IPS-15b (cell line): ENCODE measurements around the gene CDK5RAP2.
"Not testable (repeated sequence)": the region's sequence is repeated elsewhere in the genome, so short reads cannot be mapped to it uniquely, and the experiment has no call there.

Source experiments
- H3K27me3 ChIP-seq: one replicate; pipeline ENCODE4 v1.6.1; 2013; ENCODE audit warnings: low read length; ENCODE audit not compliant: control insufficient read depth, insufficient read depth
- H3K36me3 ChIP-seq: one replicate; pipeline ENCODE4 v1.6.1; 2013; ENCODE audit warnings: low read length; ENCODE audit not compliant: control insufficient read depth, insufficient read depth
- H3K4me1 ChIP-seq: one replicate; pipeline ENCODE4 v1.6.1; 2013; ENCODE audit warnings: mild to moderate bottlenecking, low read length; ENCODE audit not compliant: control insufficient read depth, insufficient read depth
- H3K4me3 ChIP-seq: one replicate; pipeline ENCODE4 v1.5.1; 2013; ENCODE audit warnings: low read depth, low read length
- H3K9ac ChIP-seq: one replicate; pipeline ENCODE4 v1.6.1; 2013; ENCODE audit warnings: low read depth, mild to moderate bottlenecking, low read length
- H3K9me3 ChIP-seq: one replicate; pipeline ENCODE4 v1.6.1; 2013; ENCODE audit warnings: mild to moderate bottlenecking, low read length; ENCODE audit not compliant: control insufficient read depth, insufficient read depth

The CDK5RAP2 gene

DNA sequence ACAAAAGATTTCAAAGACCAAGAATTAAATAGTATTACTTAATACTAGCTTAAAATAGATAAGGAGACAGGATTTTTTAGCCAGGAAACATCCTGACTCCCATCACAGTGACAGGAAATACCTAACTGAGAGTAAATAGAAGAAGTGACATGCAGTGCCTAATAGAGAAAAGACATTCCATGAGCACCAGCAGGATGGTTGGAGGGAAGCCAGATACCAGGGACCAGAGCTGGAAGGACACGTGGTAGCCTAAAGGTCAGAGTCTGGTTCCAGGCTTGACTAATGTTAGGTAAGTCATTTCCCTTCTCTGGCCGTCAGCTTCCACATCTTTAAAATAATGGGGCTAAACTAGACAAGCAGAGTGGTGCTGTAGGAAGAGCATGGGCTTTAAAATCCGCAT, 41.6 kb downstream of the CDK5RAP2 start:
- peaks cover 10% of the 10 kb centered on the region for H3K36me3 ChIP-seq
- no peaks in the 10 kb centered on the region for H3K9me3 ChIP-seq
- no peak overlapping the region for H3K4me3 ChIP-seq
- no peaks in the 10 kb centered on the region for H3K4me1 ChIP-seq
- no peaks in the 10 kb centered on the region for H3K27me3 ChIP-seq
- no peak overlapping the region for H3K9ac ChIP-seq

DNA sequence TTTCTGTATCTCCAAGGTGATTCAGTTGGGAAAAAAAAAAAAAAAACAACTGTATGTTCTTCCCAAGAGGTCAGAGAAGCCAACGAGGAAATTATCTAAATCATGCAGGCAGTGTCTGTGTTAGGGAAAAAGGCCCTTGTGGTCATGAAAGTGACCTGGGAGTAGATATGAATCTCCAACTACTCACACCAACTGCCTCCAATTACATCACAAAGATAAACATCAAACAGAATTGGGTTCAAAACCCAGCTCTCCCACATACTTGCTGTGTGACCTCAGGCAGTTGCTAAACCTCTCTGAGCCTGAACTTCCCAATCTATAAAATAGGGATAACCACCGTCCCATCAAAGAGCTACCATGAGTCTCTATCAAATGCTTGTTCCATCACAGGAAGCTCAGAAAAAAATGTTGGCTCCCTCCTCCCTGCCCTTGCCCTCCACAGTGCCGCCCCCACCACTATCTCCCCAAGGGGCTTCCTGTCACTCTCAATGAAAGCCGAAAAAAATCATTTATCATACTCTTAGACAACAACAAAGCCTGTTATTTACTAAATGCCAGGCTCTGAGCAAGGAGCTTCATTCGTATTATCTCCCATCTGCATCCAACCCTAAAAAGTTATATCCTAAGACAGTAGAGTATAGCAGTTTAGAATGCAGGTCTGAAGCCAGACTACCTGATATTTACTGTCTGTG, 42.9 kb downstream of the CDK5RAP2 start:
- Histone ChIP-seq H3K36me3 (peaks cover 10% of the 10 kb centered on the region), H3K27me3 (no peaks in the 10 kb centered on the region), H3K4me1 (no peaks in the 10 kb centered on the region), H3K9ac (no peak overlapping the region), H3K4me3 (no peak overlapping the region), H3K9me3 (no peaks in the 10 kb centered on the region)

- Histone ChIP-seq H3K9ac (no peak overlapping the region), H3K4me1 (no peaks in the 10 kb centered on the region), H3K4me3 (no peak overlapping the region), H3K9me3 (no peaks in the 10 kb centered on the region), H3K36me3 (peaks cover 10% of the 10 kb centered on the region), H3K27me3 (no peaks in the 10 kb centered on the region)
Observed at GRCh38 chr9:120536094-120536493, 43.9 kb downstream of the CDK5RAP2 start.

DNA sequence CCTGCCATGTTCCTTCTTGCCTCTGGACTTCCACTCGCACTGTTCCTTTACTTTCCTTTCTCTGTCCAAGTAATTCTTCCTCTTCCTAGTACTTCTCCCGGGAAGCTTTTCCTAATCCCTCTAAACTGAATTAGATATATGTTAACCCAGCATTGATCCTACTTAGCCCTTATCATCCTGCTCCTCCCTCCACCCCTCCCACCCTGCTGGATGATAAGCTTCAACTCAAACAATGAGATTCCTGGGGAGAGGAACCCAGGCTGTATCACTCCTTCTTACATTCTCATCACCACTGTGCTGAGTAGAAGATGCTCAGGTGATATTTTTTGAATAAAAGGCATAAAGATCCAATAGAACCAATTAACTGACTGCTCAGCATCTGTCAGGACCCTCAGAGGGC, 45.7 kb downstream of the CDK5RAP2 start:
- Histone ChIP-seq H3K4me3 (no peak overlapping the region), H3K36me3 (peaks cover 11% of the 10 kb centered on the region), H3K9me3 (no peaks in the 10 kb centered on the region), H3K4me1 (peaks cover 1% of the 10 kb centered on the region), H3K9ac (no peak overlapping the region), H3K27me3 (no peaks in the 10 kb centered on the region)

DNA sequence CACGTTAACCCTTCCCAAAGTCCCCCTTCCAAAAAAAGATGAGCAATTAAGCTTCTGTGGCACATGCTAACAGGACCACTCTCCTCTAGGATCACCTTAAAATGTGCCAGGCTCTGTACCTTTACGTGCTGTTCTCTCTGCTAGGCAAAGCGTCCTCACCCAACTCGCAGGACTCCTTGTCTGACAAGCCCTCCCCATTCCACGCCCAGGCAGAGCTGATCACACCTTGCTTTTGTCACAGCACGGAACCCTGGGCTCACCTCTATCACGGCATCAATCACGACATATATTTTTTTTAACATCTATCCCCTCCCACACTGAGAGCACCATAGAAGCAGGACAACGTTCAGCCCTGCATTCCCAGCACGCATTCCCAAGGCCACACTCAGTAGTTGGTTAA, 47.1 kb downstream of the CDK5RAP2 start:
- Histone ChIP-seq H3K36me3 (peaks cover 20% of the 10 kb centered on the region), H3K9me3 (no peaks in the 10 kb centered on the region), H3K4me3 (no peak overlapping the region), H3K27me3 (no peaks in the 10 kb centered on the region), H3K9ac (no peak overlapping the region), H3K4me1 (peaks cover 5% of the 10 kb centered on the region)

GRCh38 chr9:120532475-120532874, 47.5 kb downstream of the CDK5RAP2 start:
- no peak overlapping the region for H3K9ac ChIP-seq
- H3K4me1 ChIP-seq, result peaks cover 5% of the 10 kb centered on the region
- peaks cover 20% of the 10 kb centered on the region for H3K36me3 ChIP-seq
- H3K9me3 ChIP-seq, result no peaks in the 10 kb centered on the region
- H3K4me3 ChIP-seq, result no peak overlapping the region
- no peaks in the 10 kb centered on the region for H3K27me3 ChIP-seq

GRCh38 chr9:120531683-120532300, 48.2 kb downstream of the CDK5RAP2 start:
- Histone ChIP-seq H3K4me3 (no peak overlapping the region), H3K36me3 (peaks cover 20% of the 10 kb centered on the region)

GRCh38 chr9:120530220-120530832, 49.6 kb downstream of the CDK5RAP2 start:
- H3K36me3 ChIP-seq, result peaks cover 15% of the 10 kb centered on the region
- H3K4me1 ChIP-seq, H3K9me3 ChIP-seq, H3K27me3 ChIP-seq, H3K4me3 ChIP-seq, H3K9ac ChIP-seq: not testable (repeated sequence)

More at GRCh38 chr9:120531683-120532300, 48.2 kb downstream of the CDK5RAP2 start:
- Histone ChIP-seq H3K4me1 (peaks cover 5% of the 10 kb centered on the region), H3K9me3 (no peaks in the 10 kb centered on the region), H3K9ac (no peak overlapping the region), H3K27me3 (no peaks in the 10 kb centered on the region)

DNA sequence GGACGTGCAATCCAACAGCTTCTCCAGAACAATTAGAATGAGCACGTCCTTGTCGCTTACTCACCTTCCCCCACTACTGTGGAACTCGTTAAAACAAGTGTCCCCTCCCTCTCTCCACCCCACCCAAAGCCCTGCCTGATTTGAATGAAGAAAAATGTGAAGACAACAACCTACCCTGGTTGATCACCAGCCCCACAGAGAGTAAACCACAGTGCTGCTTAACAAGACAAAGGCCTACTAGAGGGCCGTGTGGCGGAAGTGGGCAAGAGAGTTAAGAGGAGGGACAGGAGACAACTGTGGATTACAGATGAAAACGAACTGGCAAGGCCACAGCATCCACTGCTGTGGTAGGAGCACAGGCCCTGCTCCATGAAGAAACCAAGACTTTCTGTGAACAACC, 51.1 kb downstream of the CDK5RAP2 start:
- H3K9ac ChIP-seq, result no peak overlapping the region
- H3K9me3 ChIP-seq, result no peaks in the 10 kb centered on the region
- peaks cover 15% of the 10 kb centered on the region for H3K4me1 ChIP-seq
- H3K27me3 ChIP-seq, result no peaks in the 10 kb centered on the region
- peaks cover 12% of the 10 kb centered on the region for H3K36me3 ChIP-seq
- H3K4me3 ChIP-seq, result no peak overlapping the region

- Histone ChIP-seq H3K4me3 (no peak overlapping the region), H3K9me3 (no peaks in the 10 kb centered on the region), H3K36me3 (peaks cover 12% of the 10 kb centered on the region), H3K27me3 (no peaks in the 10 kb centered on the region), H3K9ac (no peak overlapping the region), H3K4me1 (peaks cover 15% of the 10 kb centered on the region)
Observed at GRCh38 chr9:120528327-120528726, 51.6 kb downstream of the CDK5RAP2 start.

GRCh38 chr9:120526534-120526933, 53.4 kb downstream of the CDK5RAP2 start:
- Histone ChIP-seq H3K27me3 (no peaks in the 10 kb centered on the region), H3K36me3 (peaks cover 12% of the 10 kb centered on the region), H3K4me1 (peaks cover 15% of the 10 kb centered on the region)

DNA sequence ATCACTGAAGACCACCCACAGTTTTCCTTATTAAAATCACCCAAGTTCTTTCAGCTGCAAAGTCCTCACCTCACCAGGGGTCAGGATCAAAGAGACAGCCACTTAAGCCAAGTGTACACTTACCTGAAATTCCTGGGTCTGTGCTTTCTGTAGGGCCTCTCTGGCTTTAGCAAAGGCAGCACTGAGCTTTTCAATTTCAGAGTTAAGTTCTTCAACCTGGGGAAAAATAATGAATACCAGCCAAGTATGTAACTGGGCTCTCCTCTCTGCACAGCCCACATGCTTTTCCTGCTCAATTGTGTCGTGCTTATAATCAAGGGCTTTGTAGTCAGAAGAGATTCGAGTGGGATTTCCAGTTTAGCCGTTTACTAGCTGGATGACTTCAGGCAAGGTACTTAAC, 55.1 kb downstream of the CDK5RAP2 start:
- Histone ChIP-seq H3K4me1 (peaks cover 15% of the 10 kb centered on the region), H3K9ac (peak overlapping the region; percentile 2)

More at GRCh38 chr9:120526534-120526933, 53.4 kb downstream of the CDK5RAP2 start:
- H3K4me3 ChIP-seq, result no peak overlapping the region
- H3K9ac ChIP-seq, result no peak overlapping the region
- H3K9me3 ChIP-seq, result no peaks in the 10 kb centered on the region

More for the DNA sequence above, 55.1 kb downstream of the CDK5RAP2 start:
- Histone ChIP-seq H3K4me3 (no peak overlapping the region), H3K36me3 (peaks cover 12% of the 10 kb centered on the region), H3K9me3 (no peaks in the 10 kb centered on the region), H3K27me3 (no peaks in the 10 kb centered on the region)
